Small intestine (tissue), 7 donors: ENCODE measurements around the gene COMMD3. TPM values are rescaled to one million over a fixed set of nuclear protein-coding genes. Genes with fewer than 3 reads are reported as not detected.
"Not testable (repeated sequence)": the region's sequence is repeated elsewhere in the genome, so short reads cannot be mapped to it uniquely, and the experiment has no call there.

Source experiments
- DNase-seq, 2 donors: peaks; one replicate each; pipeline versions ENCODE4 v3.0.0 to v3.0.0-alpha.2; 2013
- FAIRE-seq: peaks from 2 replicates; lab custom pipeline; 2012; peaks lifted over from hg19 to GRCh38; lab: Jason Lieb, UNC
- H3K27ac ChIP-seq, 3 donors: one replicate each; pipeline ENCODE4 v1.5.1; 2013; ENCODE audit warnings: low read length in 2 of 3, mild to moderate bottlenecking in 2 of 3, control low read depth in 1 of 3, inconsistent platforms in 1 of 3, low read depth in 1 of 3, moderate library complexity in 1 of 3
- H3K27me3 ChIP-seq, 3 donors: one replicate each; pipeline ENCODE4 v1.6.1; 2013; ENCODE audit warnings: low read length in 3 of 3, inconsistent platforms in 1 of 3; ENCODE audit not compliant: control insufficient read depth in 3 of 3, insufficient read depth in 3 of 3
- H3K36me3 ChIP-seq, 3 donors: one replicate each; pipeline ENCODE4 v1.6.1; 2013; ENCODE audit warnings: low read length in 3 of 3, inconsistent platforms in 1 of 3, low read depth in 1 of 3, mild to moderate bottlenecking in 1 of 3, moderate library complexity in 1 of 3; ENCODE audit not compliant: control insufficient read depth in 3 of 3, insufficient read depth in 2 of 3
- H3K4me1 ChIP-seq, 3 donors: one replicate each; pipeline ENCODE4 v1.6.1; 2013; ENCODE audit warnings: low read length in 2 of 3, inconsistent platforms in 1 of 3, low read depth in 1 of 3, mild to moderate bottlenecking in 1 of 3, moderate library complexity in 1 of 3; ENCODE audit not compliant: control insufficient read depth in 3 of 3, insufficient read depth in 2 of 3
- H3K4me3 ChIP-seq, 3 donors: one replicate each; pipeline ENCODE4 v1.5.1; 2013; ENCODE audit warnings: low read length in 3 of 3, control low read depth in 1 of 3, inconsistent platforms in 1 of 3, low read depth in 1 of 3, mild to moderate bottlenecking in 1 of 3, moderate library complexity in 1 of 3
- H3K9me3 ChIP-seq, 2 donors: one replicate each; pipeline ENCODE4 v1.6.1; 2013; ENCODE audit warnings: low read depth in 1 of 2, low read length in 1 of 2; ENCODE audit not compliant: control insufficient read depth in 2 of 2, insufficient read depth in 1 of 2
- WGBS, 3 donors: extraction: QIAGEN DNeasy Blood & Tissue Kit; methylation state at CpG; one replicate each; pipeline ENCODE4 v1.1.7; 2013; 5-methylcytosine and 5-hydroxymethylcytosine counted together
- polyA plus RNA-seq, 4 donors: library from polyadenylated mRNA; stranded (reverse) in 3 of 4; unstranded in 1 of 4; fragments of 200-250 nt in 3 of 4; fragments of 120-200 nt in 1 of 4; gene quantifications; one replicate each; pipeline versions ENCODE4 v1.2.1 to v1.2.3, GENCODE V29; 2013
- donor health status: healthy with polysubstance abuse.
- donor health status: control.
- donor health status: control.
- donor health status: Bipolar disorder and iron deficiency.
- donor health status: healthy.

The COMMD3 gene
- polyA plus RNA-seq, 4 donors = 44.3 to 71.8 (median 66.9) TPM

DNA sequence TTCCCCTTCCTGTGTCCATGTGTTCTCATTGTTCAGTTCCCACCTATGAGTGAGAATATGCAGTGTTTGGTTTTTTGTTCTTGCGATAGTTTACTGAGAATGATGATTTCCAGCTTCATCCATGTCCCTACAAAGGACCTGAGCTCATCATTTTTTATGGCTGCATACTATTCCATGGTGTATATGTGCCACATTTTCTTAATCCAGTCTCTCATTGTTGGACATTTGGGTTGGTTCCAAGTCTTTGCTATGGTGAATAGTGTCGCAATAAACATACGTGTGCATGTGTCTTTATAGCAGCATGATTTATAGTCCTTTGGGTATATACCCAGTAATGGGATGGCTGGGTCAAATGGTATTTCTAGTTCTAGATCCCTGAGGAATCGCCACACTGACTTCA lies 41.6 kb downstream of the COMMD3 start:
- not testable (repeated sequence) for H3K4me3 ChIP-seq, H3K36me3 ChIP-seq, H3K9me3 ChIP-seq, H3K27me3 ChIP-seq, H3K27ac ChIP-seq, H3K4me1 ChIP-seq, DNase-seq, FAIRE-seq
- 89 to 90% (median 89%) methylated on average over 3 of the region's 4 CpGs for WGBS, 3 donors

- H3K9me3 ChIP-seq = no peaks in the 10 kb centered on the region
- H3K36me3 ChIP-seq = no peaks in the 10 kb centered on the region
- DNase-seq (no peak), FAIRE-seq (no peak)
- no peaks in the 10 kb centered on the region for H3K27me3 ChIP-seq
- no peak overlapping the region for H3K4me3 ChIP-seq
- H3K4me1 ChIP-seq = no peaks in the 10 kb centered on the region
- WGBS, 3 donors = 85 to 92% (median 92%) methylated on average over 6 of the region's 6 CpGs
- no peak overlapping the region for H3K27ac ChIP-seq
Measured at GRCh38 chr10:22363305-22363704, 47.1 kb downstream of the COMMD3 start.

DNA sequence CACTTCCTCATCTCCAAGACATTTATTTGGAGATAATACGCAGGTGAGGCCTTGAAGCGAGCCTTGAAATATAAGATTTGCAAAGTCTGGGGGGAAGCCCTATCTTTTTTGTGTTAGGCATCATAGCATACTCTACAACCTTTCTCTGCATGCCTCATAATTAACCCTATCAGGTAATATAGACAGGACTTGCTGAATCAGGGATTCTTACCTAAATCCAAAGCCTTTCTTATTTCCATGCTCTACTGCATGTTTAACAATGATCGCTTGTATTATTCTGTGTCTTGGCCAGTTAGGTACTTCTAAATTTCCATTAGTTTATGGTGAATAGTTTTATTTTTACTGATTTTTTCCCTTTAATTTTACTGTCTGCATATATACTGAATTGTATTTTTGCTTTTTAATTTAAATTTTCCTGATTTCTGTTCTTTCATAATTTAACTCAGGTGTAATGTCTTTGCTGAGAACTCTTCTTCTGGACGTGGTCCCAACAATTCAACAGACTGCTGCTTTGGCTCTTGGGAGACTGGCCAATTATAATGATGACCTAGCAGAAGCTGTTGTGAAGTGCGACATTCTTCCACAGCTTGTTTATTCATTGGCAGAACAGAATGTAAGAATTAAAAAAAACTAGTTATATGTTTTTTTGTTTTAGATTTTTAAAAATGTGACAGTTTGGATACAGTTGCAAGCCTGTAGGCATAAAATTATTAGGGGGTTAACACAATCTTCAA lies 48.4 kb downstream of the COMMD3 start:
- DNase-seq (no peak), FAIRE-seq (no peak)
- Histone ChIP-seq H3K4me1 (no peaks in the 10 kb centered on the region), H3K27ac (no peak overlapping the region), H3K9me3 (no peaks in the 10 kb centered on the region), H3K4me3 (no peak overlapping the region), H3K36me3 (no peaks in the 10 kb centered on the region), H3K27me3 (no peaks in the 10 kb centered on the region)
- 89 to 95% (median 92%) methylated on average over 5 of the region's 5 CpGs for WGBS, 3 donors

- no peak overlapping the region for H3K4me3 ChIP-seq
- 86 to 95% (median 94%) methylated on average over 1 of the region's 1 CpG for WGBS, 3 donors
- DNase-seq (no peak), FAIRE-seq (no peak)
- H3K9me3 ChIP-seq = no peaks in the 10 kb centered on the region
- no peaks in the 10 kb centered on the region for H3K4me1 ChIP-seq
- no peak overlapping the region for H3K27ac ChIP-seq
- H3K36me3 ChIP-seq = no peaks in the 10 kb centered on the region
- no peaks in the 10 kb centered on the region for H3K27me3 ChIP-seq
Measured at GRCh38 chr10:22365233-22365632, 49.0 kb downstream of the COMMD3 start.

DNA sequence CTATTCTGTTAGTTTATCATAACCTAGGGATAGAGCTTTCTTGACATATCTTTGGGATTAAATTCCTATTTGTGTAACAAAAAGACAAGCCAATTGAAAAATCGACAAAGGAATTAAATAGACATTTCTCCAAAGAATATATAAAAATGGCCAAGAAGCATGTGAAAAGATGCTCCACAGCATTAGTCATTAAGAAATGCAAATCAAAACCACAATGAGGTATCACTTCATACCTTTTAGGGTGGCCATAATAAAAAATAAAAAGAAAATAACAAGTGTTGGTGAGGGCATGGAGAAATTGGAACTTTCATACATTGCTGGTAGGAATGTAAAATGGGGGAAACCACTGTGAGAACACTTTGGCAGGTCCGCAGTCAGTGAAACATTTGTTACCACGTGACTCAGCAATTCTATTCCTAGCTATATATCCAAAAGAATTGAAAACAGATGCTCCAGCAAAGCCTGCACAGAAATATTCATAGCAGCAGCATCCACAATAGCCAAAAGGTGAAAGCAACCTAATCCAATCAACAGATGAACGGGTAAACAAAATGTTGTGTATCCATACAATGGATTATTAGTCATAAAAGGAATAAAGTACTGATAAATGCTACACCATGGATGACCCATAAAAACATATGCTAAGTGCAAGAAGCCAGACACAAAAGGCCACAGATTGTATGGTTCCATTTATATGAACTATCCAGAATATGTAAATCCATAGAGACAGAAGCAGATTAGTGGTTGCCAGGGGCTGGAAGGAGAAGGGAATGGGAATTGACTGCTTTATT lies 49.7 kb downstream of the COMMD3 start:
- no peak overlapping the region for H3K4me3 ChIP-seq
- 88 to 91% (median 88%) methylated on average over 4 of the region's 4 CpGs for WGBS, 3 donors
- no peak for DNase-seq
- H3K9me3 ChIP-seq = no peaks in the 10 kb centered on the region
- H3K36me3 ChIP-seq = no peaks in the 10 kb centered on the region
- no peaks in the 10 kb centered on the region for H3K27me3 ChIP-seq
- H3K4me1 ChIP-seq = no peaks in the 10 kb centered on the region
- FAIRE-seq = no peak
- no peak overlapping the region for H3K27ac ChIP-seq

- FAIRE-seq (no peak), DNase-seq (no peak)
- no peak overlapping the region for H3K27ac ChIP-seq
- H3K36me3 ChIP-seq = no peaks in the 10 kb centered on the region
- no peak overlapping the region for H3K4me3 ChIP-seq
- H3K4me1 ChIP-seq = no peaks in the 10 kb centered on the region
- H3K9me3 ChIP-seq = no peaks in the 10 kb centered on the region
- H3K27me3 ChIP-seq = no peaks in the 10 kb centered on the region
Measured at GRCh38 chr10:22366435-22366703, 50.2 kb downstream of the COMMD3 start.

DNA sequence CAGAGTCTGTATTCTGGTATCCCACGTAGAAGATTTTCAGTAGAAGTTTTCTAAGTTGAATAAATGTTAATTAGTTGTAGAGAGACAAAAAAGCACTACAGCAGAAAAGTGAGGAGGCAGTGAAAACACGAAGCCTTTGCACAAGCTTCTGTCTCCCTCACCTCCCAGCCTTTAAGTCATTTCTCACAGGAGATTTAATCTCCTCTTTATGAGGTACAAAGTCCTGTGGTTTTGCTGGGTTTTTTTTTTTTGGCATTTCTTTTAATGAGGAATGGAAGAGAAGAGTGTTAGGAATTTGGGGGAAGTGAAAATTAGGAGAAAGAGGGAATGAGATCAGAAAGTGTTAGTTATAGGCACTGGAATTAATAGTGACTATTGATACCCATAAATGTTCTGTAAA lies 50.6 kb downstream of the COMMD3 start:
- peak in 1 of 2 donors; percentile 35 for DNase-seq

GRCh38 chr10:22367471-22367870 lies 51.3 kb downstream of the COMMD3 start:
- Histone ChIP-seq H3K9me3 (no peaks in the 10 kb centered on the region), H3K4me3 (no peak overlapping the region), H3K27me3 (no peaks in the 10 kb centered on the region), H3K4me1 (no peaks in the 10 kb centered on the region), H3K36me3 (no peaks in the 10 kb centered on the region), H3K27ac (no peak overlapping the region)
- 51 to 75% (median 64%) methylated on average over 1 of the region's 1 CpG for WGBS, 3 donors
- no peak for DNase-seq
- FAIRE-seq = peak; percentile 10

More for the DNA sequence above, 50.6 kb downstream of the COMMD3 start:
- Histone ChIP-seq H3K27me3 (no peaks in the 10 kb centered on the region), H3K9me3 (no peaks in the 10 kb centered on the region), H3K36me3 (no peaks in the 10 kb centered on the region), H3K27ac (no peak overlapping the region), H3K4me3 (no peak overlapping the region), H3K4me1 (no peaks in the 10 kb centered on the region)
- no peak for FAIRE-seq
- WGBS, 3 donors = 13 to 52% (median 42%) methylated on average over 2 of the region's 2 CpGs
